ENCODE data around the gene GPR161. TPM values are rescaled to one million over a fixed set of nuclear protein-coding genes. Genes with fewer than 3 reads are reported as not detected.

Gene GPR161
- total RNA-seq, 2 donors from 2014 or later = 0.05 to 0.42 TPM

GRCh38 chr1:168093616-168094015, 43.1 kb downstream of the GPR161 start:
- Mint-ChIP-seq H3K4me3 (no peak overlapping the region), H3K9me3 (no peaks in the 10 kb centered on the region), H3K27me3 (peaks cover 6 to 12% of the 10 kb centered on the region in 2 donors), H3K4me1 (ENCODE audit: low read depth in 2 of 2) (no peaks in the 10 kb centered on the region), H3K27ac (no peak overlapping the region), H3K36me3 (no peaks in the 10 kb centered on the region)
- ATAC-seq = no peak
- no peak for DNase-seq (ENCODE audit: low spot score)

GRCh38 chr1:168092566-168093355, 44.0 kb downstream of the GPR161 start:
- ATAC-seq (no peak), DNase-seq (ENCODE audit: low spot score) (no peak)
- peaks cover 8 to 12% of the 10 kb centered on the region in 2 donors for H3K27me3 Mint-ChIP-seq
- H3K36me3 Mint-ChIP-seq = no peaks in the 10 kb centered on the region
- no peaks in the 10 kb centered on the region for H3K9me3 Mint-ChIP-seq
- H3K4me1 Mint-ChIP-seq (ENCODE audit: low read depth in 2 of 2) = no peaks in the 10 kb centered on the region
- H3K27ac Mint-ChIP-seq = no peak overlapping the region
- H3K4me3 Mint-ChIP-seq = no peak overlapping the region

DNA sequence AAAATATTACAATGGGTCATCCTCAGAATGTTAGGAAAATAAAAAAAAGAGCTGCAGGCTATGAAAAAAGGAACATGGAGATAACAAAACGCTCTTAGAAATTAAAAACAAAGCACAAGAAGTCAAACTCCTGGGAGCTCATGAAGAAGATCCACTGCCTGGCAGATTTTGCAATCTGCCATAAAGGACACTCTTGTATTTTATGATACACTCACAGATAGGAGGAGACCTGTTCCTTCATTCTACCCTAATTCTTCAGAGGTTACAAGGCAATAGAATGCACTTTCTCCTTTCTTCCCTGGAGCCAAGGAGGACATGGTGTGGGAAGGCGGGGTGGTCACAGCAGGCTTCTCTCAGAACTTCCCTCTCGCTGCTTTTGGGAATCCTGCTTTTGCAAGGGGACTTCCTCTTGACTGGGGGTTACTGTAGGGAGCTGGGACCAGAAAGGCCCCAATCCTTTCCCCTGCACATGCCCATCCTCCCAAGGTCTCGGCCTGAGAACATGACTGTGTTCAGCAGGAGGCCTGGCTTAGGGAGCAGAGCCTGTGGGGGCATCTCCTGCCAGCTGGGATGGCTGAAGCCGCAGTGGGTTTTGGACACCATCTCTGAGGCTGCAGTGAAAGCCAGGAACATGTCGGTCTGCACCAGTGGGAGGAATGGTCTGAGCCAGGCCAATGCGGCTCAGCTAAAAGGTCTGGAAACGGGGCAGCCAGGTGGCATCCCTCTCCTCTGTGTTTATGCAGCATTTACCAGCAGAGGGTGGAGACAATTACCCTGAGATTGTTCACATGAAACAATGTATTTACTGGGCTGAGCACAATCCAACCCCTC, 44.8 kb downstream of the GPR161 start:
- ATAC-seq (no peak), DNase-seq (ENCODE audit: low spot score) (no peak)
- Mint-ChIP-seq H3K4me1 (ENCODE audit: low read depth in 2 of 2) (no peaks in the 10 kb centered on the region), H3K27me3 (peaks cover 11 to 12% of the 10 kb centered on the region in 2 donors), H3K36me3 (no peaks in the 10 kb centered on the region), H3K27ac (no peak overlapping the region), H3K4me3 (no peak overlapping the region), H3K9me3 (no peaks in the 10 kb centered on the region)

- no peaks in the 10 kb centered on the region for H3K36me3 Mint-ChIP-seq
- H3K4me3 Mint-ChIP-seq = no peak overlapping the region
- ATAC-seq (no peak), DNase-seq (ENCODE audit: low spot score) (no peak)
- H3K27ac Mint-ChIP-seq = no peak overlapping the region
- H3K27me3 Mint-ChIP-seq = peaks cover 11 to 12% of the 10 kb centered on the region in 2 donors
- no peaks in the 10 kb centered on the region for H3K9me3 Mint-ChIP-seq
- H3K4me1 Mint-ChIP-seq (ENCODE audit: low read depth in 2 of 2) = no peaks in the 10 kb centered on the region
Measured at GRCh38 chr1:168091063-168091462, 45.7 kb downstream of the GPR161 start.

DNA sequence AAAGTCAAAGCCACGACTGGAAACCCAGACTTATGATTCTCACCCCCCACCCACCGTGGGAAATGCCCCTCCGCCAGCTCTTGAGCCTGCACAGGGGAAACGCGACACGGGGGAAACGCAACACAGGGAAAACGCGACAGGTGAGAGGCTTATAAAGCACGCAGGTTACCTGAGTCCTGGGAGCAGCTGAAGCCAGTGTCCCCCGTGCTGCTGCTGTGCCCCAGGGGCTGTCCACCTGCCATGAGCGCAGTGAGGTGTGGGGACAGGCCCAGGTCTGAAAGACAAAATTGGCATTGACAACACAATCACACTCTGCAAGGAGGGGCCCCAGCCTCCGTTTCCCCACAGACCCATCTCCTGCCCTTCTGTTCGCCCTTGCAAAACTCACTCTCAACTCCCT, 46.3 kb downstream of the GPR161 start:
- Mint-ChIP-seq H3K4me3 (no peak overlapping the region), H3K4me1 (ENCODE audit: low read depth in 2 of 2) (no peaks in the 10 kb centered on the region), H3K36me3 (no peaks in the 10 kb centered on the region), H3K27me3 (peaks cover 11% of the 10 kb centered on the region in 2 donors), H3K9me3 (no peaks in the 10 kb centered on the region), H3K27ac (no peak overlapping the region)
- no peak for DNase-seq (ENCODE audit: low spot score)
- no peak for ATAC-seq

GRCh38 chr1:168089979-168090337, 46.8 kb downstream of the GPR161 start:
- no peak overlapping the region for H3K27ac Mint-ChIP-seq
- no peak for DNase-seq (ENCODE audit: low spot score)
- no peak overlapping the region for H3K4me3 Mint-ChIP-seq
- peaks cover 7 to 9% of the 10 kb centered on the region in 2 donors for H3K27me3 Mint-ChIP-seq
- H3K36me3 Mint-ChIP-seq = no peaks in the 10 kb centered on the region
- no peaks in the 10 kb centered on the region for H3K4me1 Mint-ChIP-seq (ENCODE audit: low read depth in 2 of 2)
- no peaks in the 10 kb centered on the region for H3K9me3 Mint-ChIP-seq
- no peak for ATAC-seq

DNA sequence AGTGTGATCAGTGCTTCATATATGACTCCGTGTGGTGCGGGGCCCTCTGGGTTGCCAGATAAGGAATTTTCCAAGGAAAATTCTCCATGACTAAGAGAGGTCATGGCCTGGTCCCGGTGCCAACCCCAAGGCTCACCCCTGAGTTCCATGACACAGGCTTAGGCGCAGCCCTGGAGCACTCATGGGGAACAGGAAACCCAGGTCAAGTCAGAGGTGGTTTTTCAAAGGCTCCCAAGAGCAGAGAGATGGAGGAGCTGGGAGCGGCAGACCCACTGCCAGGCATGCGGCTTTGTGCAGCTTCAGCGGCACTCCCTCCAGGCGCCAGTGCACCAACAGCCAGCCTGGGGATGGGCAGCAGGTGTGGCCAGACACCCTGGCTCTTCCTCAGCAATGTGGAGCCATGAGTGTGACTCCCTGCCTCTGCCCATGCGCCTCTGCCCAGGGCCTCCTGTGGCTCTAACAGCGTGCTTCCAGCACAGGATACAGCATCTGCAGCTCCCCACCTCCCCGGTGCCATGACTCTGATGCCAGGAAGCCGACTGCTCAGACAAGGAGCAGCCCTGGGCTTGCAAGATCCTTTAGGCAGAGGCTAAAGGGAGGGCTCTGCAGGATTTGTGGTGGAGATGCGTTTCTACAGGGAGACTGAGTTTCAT, 47.3 kb downstream of the GPR161 start:
- ATAC-seq = peak in 1 of 2 donors; percentile 20
- Mint-ChIP-seq H3K27ac (no peak overlapping the region), H3K4me3 (no peak overlapping the region), H3K36me3 (no peaks in the 10 kb centered on the region), H3K9me3 (no peaks in the 10 kb centered on the region), H3K27me3 (peaks cover 2 to 9% of the 10 kb centered on the region in 2 donors), H3K4me1 (ENCODE audit: low read depth in 2 of 2) (no peaks in the 10 kb centered on the region)
- no peak for DNase-seq (ENCODE audit: low spot score)

GRCh38 chr1:168088511-168089325, 48.0 kb downstream of the GPR161 start:
- no peak for ATAC-seq
- no peak for DNase-seq (ENCODE audit: low spot score)
- no peak overlapping the region for H3K27ac Mint-ChIP-seq

DNA sequence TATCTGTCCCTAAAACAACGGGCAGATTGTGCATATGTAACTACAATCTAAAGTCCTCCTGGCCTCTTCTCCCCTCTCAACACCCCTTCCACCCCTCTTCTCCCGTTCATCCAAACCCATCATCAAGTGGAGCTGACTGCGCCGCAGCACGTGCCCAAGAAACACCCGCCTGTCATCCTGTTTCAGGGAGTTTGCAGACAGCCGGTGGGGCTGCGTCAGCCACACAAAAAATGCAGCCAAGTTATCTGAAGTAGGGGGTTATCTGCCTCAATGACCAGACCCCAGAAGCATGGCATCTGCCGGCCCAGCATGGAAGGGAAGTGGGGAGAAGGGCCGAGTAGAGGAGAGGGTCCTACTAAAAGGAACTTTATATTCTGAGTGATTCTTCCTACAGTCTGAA, 49.0 kb downstream of the GPR161 start:
- Mint-ChIP-seq H3K36me3 (no peaks in the 10 kb centered on the region), H3K4me3 (no peak overlapping the region), H3K27ac (no peak overlapping the region), H3K27me3 (peaks cover 0 to 5% of the 10 kb centered on the region in 2 donors), H3K9me3 (no peaks in the 10 kb centered on the region), H3K4me1 (ENCODE audit: low read depth in 2 of 2) (no peaks in the 10 kb centered on the region)
- ATAC-seq (no peak), DNase-seq (ENCODE audit: low spot score) (no peak)

More at GRCh38 chr1:168088511-168089325, 48.0 kb downstream of the GPR161 start:
- Mint-ChIP-seq H3K36me3 (no peaks in the 10 kb centered on the region), H3K4me3 (no peak overlapping the region), H3K4me1 (ENCODE audit: low read depth in 2 of 2) (no peaks in the 10 kb centered on the region), H3K9me3 (no peaks in the 10 kb centered on the region), H3K27me3 (peaks cover 0 to 5% of the 10 kb centered on the region in 2 donors)

DNA sequence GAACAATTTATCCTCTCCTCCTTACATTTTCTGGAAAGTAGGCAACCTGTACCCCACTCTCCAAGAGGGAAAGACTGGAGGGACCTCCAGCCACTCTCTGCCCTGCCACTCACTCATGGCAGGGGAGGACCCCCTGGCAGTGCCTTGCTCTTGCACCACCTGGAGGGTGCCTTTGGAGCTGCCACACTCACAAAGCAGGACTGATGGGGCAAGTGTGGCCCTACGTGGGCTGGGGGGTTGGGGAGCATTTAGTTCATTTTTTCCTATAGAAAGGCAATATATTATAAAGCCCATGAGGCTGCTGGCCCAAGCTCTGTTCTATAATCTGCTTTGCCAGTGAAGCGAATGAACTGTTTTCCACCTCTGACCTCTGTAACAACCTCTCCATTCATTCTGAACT, 50.3 kb downstream of the GPR161 start:
- Mint-ChIP-seq H3K4me1 (ENCODE audit: low read depth in 2 of 2) (no peaks in the 10 kb centered on the region), H3K9me3 (no peaks in the 10 kb centered on the region), H3K27me3 (peaks cover 0 to 5% of the 10 kb centered on the region in 2 donors), H3K4me3 (no peak overlapping the region), H3K36me3 (no peaks in the 10 kb centered on the region), H3K27ac (no peak overlapping the region)
- DNase-seq (ENCODE audit: low spot score) (no peak), ATAC-seq (no peak)

GRCh38 chr1:168085401-168085872, 51.3 kb downstream of the GPR161 start:
- peaks cover 0 to 5% of the 10 kb centered on the region in 2 donors for H3K27me3 Mint-ChIP-seq
- H3K27ac Mint-ChIP-seq = no peak overlapping the region
- ATAC-seq = no peak
- no peaks in the 10 kb centered on the region for H3K36me3 Mint-ChIP-seq
- H3K4me1 Mint-ChIP-seq (ENCODE audit: low read depth in 2 of 2) = no peaks in the 10 kb centered on the region
- no peaks in the 10 kb centered on the region for H3K9me3 Mint-ChIP-seq
- no peak for DNase-seq (ENCODE audit: low spot score)
- H3K4me3 Mint-ChIP-seq = no peak overlapping the region

- H3K9me3 Mint-ChIP-seq = no peaks in the 10 kb centered on the region
- no peaks in the 10 kb centered on the region for H3K36me3 Mint-ChIP-seq
- no peak overlapping the region for H3K27ac Mint-ChIP-seq
- DNase-seq (ENCODE audit: low spot score) (peak; percentile 70), ATAC-seq (peak; percentile 49 to 63)
- H3K27me3 Mint-ChIP-seq = peaks cover 0 to 5% of the 10 kb centered on the region in 2 donors
- no peak overlapping the region for H3K4me3 Mint-ChIP-seq
- no peaks in the 10 kb centered on the region for H3K4me1 Mint-ChIP-seq (ENCODE audit: low read depth in 2 of 2)
Measured at GRCh38 chr1:168084396-168085231, 52.1 kb downstream of the GPR161 start.

Measured in natural killer cell treated with Interleukin-12 subunit alpha and Interleukin-12 subunit beta and Interleukin-15 and Interleukin-18, amount 100 ng/mL, for 72 hours (primary cell).